K562 (cell line): Measurements from ENCODE around the gene ANKRD11. TPM values are rescaled to one million over a fixed set of nuclear protein-coding genes. Genes with fewer than 3 reads are reported as not detected.

ENCODE experiments used
- ATAC-seq: fragments of 200-7000 bp; cut with Tn5 transposase; 3 replicates; pipeline ENCODE4 v1.9.1; 2020; ENCODE audit warnings: moderate library complexity
- BruUV-seq: library from RNA; stranded (reverse); fragments of 400-500 nt; replicated peaks from 2 replicates; lab custom pipeline; 2021; lab: Mats Ljungman, UMichigan
- CTCF ChIA-PET: fragments of 300-600 bp; formaldehyde crosslinking; extraction: SDS; loops from one replicate; lab custom pipeline; 2021; ENCODE audit warnings: low intra/inter-chr PET ratio; lab: Yijun Ruan, JAX
- POLR2A ChIA-PET: fragments of 300-600, 350-650 bp; sonication (Branson Sonifier 250); formaldehyde crosslinking; extraction: SDS; loops from one replicate; lab custom pipeline; 2021; ENCODE audit warnings: antibody characterized with exemption, inconsistent platforms; lab: Yijun Ruan, JAX
- DNase-seq, 4 experiments: peaks; one replicate each; pipeline versions ENCODE4 v3.0.0 to v3.0.0-alpha.2; 2011 to 2018; ENCODE audit warnings: low spot score in 3 of 4, mixed read lengths in 3 of 4; ENCODE audit errors: extremely low read depth in 1 of 4
- FAIRE-seq: peaks from 2 replicates; lab custom pipeline; 2011; peaks lifted over from hg19 to GRCh38; lab: Jason Lieb, UNC
- H2AFZ ChIP-seq: 2 replicates; pipeline ENCODE4 v1.6.0; 2011; ENCODE audit warnings: low read depth, low read length, control low read depth, inconsistent platforms
- H3K27ac ChIP-seq: fragments of 200-600 bp; 3 replicates; pipeline ENCODE4 v1.8.0; 2011; ENCODE audit warnings: low read depth, mild to moderate bottlenecking, control low read depth, inconsistent platforms, low read length, moderate library complexity, mixed read lengths; ENCODE audit errors: extremely low read depth
- H3K27me3 ChIP-seq, 2 experiments: fragments of 300-600 bp in 1 of 2; 2 replicates in 1 of 2; 3 replicates in 1 of 2; pipeline versions ENCODE4 v1.6.0 to v1.8.0; 2011; ENCODE audit warnings: inconsistent platforms in 2 of 2, low read length in 2 of 2, mild to moderate bottlenecking in 1 of 2, mixed read lengths in 1 of 2, moderate library complexity in 1 of 2; ENCODE audit not compliant: control insufficient read depth in 2 of 2, insufficient read depth in 2 of 2
- H3K36me3 ChIP-seq: fragments of 300-600 bp; 3 replicates; pipeline ENCODE4 v1.8.0; 2011; ENCODE audit warnings: mild to moderate bottlenecking, low read length, inconsistent platforms; ENCODE audit not compliant: control insufficient read depth, insufficient read depth
- H3K4me1 ChIP-seq, 2 experiments: fragments of 200-600 bp in 1 of 2; replicated peaks in 1 of 2; 2 replicates in 1 of 2; 3 replicates in 1 of 2; pipeline versions ENCODE4 v1.5.1 to v1.8.0; 2011; ENCODE audit warnings: inconsistent platforms in 2 of 2, low read length in 2 of 2, mild to moderate bottlenecking in 1 of 2, mixed read lengths in 1 of 2, moderate library complexity in 1 of 2; ENCODE audit not compliant: control insufficient read depth in 2 of 2, insufficient read depth in 2 of 2
- H3K4me2 ChIP-seq: 2 replicates; pipeline ENCODE4 v1.6.1; 2011; ENCODE audit warnings: low read length, control low read depth, inconsistent platforms, mixed read lengths; ENCODE audit not compliant: insufficient read depth
- H3K4me3 ChIP-seq: fragments of 200-600 bp; sonication (generic), shearing (Covaris generic); 2 replicates; pipeline ENCODE4 v1.5.1; 2016; ENCODE audit warnings: control low read depth, inconsistent platforms
- H3K79me2 ChIP-seq: fragments of 200-600 bp; 3 replicates; pipeline ENCODE4 v1.8.0; 2011; ENCODE audit warnings: low read length, inconsistent platforms; ENCODE audit not compliant: control insufficient read depth, insufficient read depth
- H3K9ac ChIP-seq, 2 experiments: 2 replicates each; pipeline versions ENCODE4 v1.6.0 to v1.6.1; 2011; ENCODE audit warnings: low read depth in 2 of 2, low read length in 2 of 2, control low read depth in 1 of 2, inconsistent platforms in 1 of 2, mild to moderate bottlenecking in 1 of 2, mixed read lengths in 1 of 2; ENCODE audit not compliant: insufficient read depth in 1 of 2
- H3K9me1 ChIP-seq: one replicate; pipeline ENCODE4 v1.6.0; 2011; ENCODE audit warnings: inconsistent platforms, mild to moderate bottlenecking, low read length, moderate library complexity; ENCODE audit not compliant: control insufficient read depth, insufficient read depth
- H3K9me3 ChIP-seq: replicated peaks from 2 replicates; pipeline ENCODE4 v1.5.1; 2011; ENCODE audit warnings: low read depth, low read length, inconsistent platforms; ENCODE audit not compliant: control insufficient read depth, insufficient read depth
- H4K20me1 ChIP-seq: replicated peaks from 2 replicates; pipeline ENCODE4 v1.6.1; 2011; ENCODE audit warnings: low read length, inconsistent platforms, mixed read lengths; ENCODE audit not compliant: control insufficient read depth, insufficient read depth
- ELK3 ChIP-seq: fragments of 450-650 bp; formaldehyde crosslinking; IDR thresholded peaks from 2 replicates; pipeline ENCODE4 v1.4.0; 2020; ENCODE audit warnings: mild to moderate bottlenecking
- IRF2 ChIP-seq: sonication (generic); formaldehyde crosslinking; IDR thresholded peaks from 2 replicates; pipeline ENCODE4 v1.8.1; 2022; ENCODE audit warnings: mild to moderate bottlenecking, missing genetic modification reagents
- KAT8 ChIP-seq: fragments of 450-650 bp; IDR thresholded peaks from 2 replicates; pipeline ENCODE4 v1.6.1; 2016; ENCODE audit warnings: low read depth, mild to moderate bottlenecking
- POLR2G ChIP-seq: fragments of 200-400 bp; formaldehyde crosslinking; IDR thresholded peaks from 2 replicates; pipeline ENCODE4 v1.6.1; 2017; ENCODE audit warnings: low read depth, mild to moderate bottlenecking, antibody characterized with exemption, low read length, moderate library complexity
- RHOXF2B ChIP-seq: fragments of 250-450 bp; sonication (Bioruptor Pico); conservative IDR thresholded peaks from 2 replicates; pipeline ENCODE4 v1.5.1; 2021
- ZNF589 ChIP-seq: fragments of 200-800 bp; sonication (Bioruptor generic); IDR thresholded peaks from 2 replicates; pipeline ENCODE4 v1.6.1; 2016; ENCODE audit warnings: low read depth, missing genetic modification characterization, missing compliant biosample characterization
- WGBS: fragments of 100-300 bp; shearing (Covaris generic); methylation state at CpG from one replicate; pipeline ENCODE4 v1.1.6; 2016; ENCODE audit warnings: low coverage, mixed read lengths; ENCODE audit not compliant: insufficient coverage; ENCODE audit errors: missing lambda C conversion rate; 5-methylcytosine and 5-hydroxymethylcytosine counted together
- in situ Hi-C: fragments of 300-500 bp; cut with MboI; formaldehyde crosslinking; loops from 4 replicates; pipeline ENCODE4 v1.15.0; 2018; ENCODE audit warnings: inconsistent platforms, mixed read lengths
- intact Hi-C: fragments of 100-400 bp; cut with micrococcal nuclease; formaldehyde crosslinking; loops from 2 replicates; pipeline ENCODE4 v1.14.2; 2022
- polyA plus RNA-seq, 8 experiments: library from polyadenylated mRNA; depleted of rRNA in 4 of 8; stranded (reverse) in 5 of 8; unstranded in 3 of 8; fragments of >200 nt; fragmentation: Nextera tagmentation in 2 of 8; fragmentation: Illumina TruSeq in 1 of 8; extraction: Ambion mirVana in 2 of 8; extraction: Trizol in 1 of 8; gene quantifications; 2 replicates each; pipeline versions ENCODE4 v1.2.1 to v1.2.3, GENCODE V29; 2011 to 2014; ENCODE audit warnings: inconsistent platforms in 1 of 8, missing spikeins in 1 of 8
- total RNA-seq, 7 experiments: library from RNA; depleted of rRNA in 6 of 7; stranded (reverse); fragments of >200 nt in 6 of 7; fragmentation: Illumina TruSeq in 2 of 7; extraction: Trizol in 2 of 7; gene quantifications; 2 replicates each; pipeline versions ENCODE4 v1.2.1 to v1.2.3, GENCODE V29; 2011 to 2021; ENCODE audit warnings: low replicate concordance in 1 of 7

ANKRD11 gene
- total and polyA plus RNA-seq, 9 of the 15 experiments (the other 6 are each of a cell fraction or from before 2014, with no cell fraction given): 4.7 to 126 (median 31.7) TPM

GRCh38 chr16:89437991-89438390 lies 52.4 kb downstream of the ANKRD11 start:
- FAIRE-seq (no peak), DNase-seq (no peak), ATAC-seq (no peak)
- Histone ChIP-seq H3K79me2 (peaks cover 99% of the 10 kb centered on the region), H3K4me3 (no peak overlapping the region), H4K20me1 (peaks cover 51% of the 10 kb centered on the region), H3K4me2 (no peak overlapping the region), H3K9ac (no peak overlapping the region), H3K27me3 (no peaks in the 10 kb centered on the region), H3K4me1 (peaks cover 13 to 36% of the 10 kb centered on the region in 2 experiments; a peak in 4 of 5 replicates), H3K9me1 (peaks cover 8% of the 10 kb centered on the region), H3K9me3 (no peaks in the 10 kb centered on the region), H2AFZ (no peak overlapping the region), H3K27ac (no peak overlapping the region), H3K36me3 (peaks cover 65% of the 10 kb centered on the region)
- peak; percentile 25; the same call in 1 of the 2 replicates for TF ChIP-seq POLR2G
- no peak for TF ChIP-seq KAT8
- no peak for TF ChIP-seq RHOXF2B (CRISPR knock-in tag)
- TF ChIP-seq ELK3 (CRISPR knock-in tag): no peak
- no peak for TF ChIP-seq IRF2 (CRISPR knock-in tag)
- no peak for TF ChIP-seq ZNF589 (CRISPR knock-in tag)
- ChIA-PET POLR2A (interaction anchor here (1.6 kb wide), 1 partner anchor 11 kb away, joined by 3 read pairs; no protein-coding TSS in a partner anchor), CTCF (no interaction called here)
- no TSS peak for BruUV-seq
- in situ Hi-C loops: no loop called here
- intact Hi-C loops: no loop called here
- 96% methylated on average over 5 of the region's 8 CpGs for WGBS
